GM23338 (cell line): ENCODE data around the gene SMG6.

ENCODE experiments used
- CREB1 ChIP-seq: fragments of 250-450 bp; sonication (Bioruptor Pico); IDR thresholded peaks from 2 replicates; pipeline ENCODE4 v1.5.0; 2020; ENCODE audit warnings: low read depth, mild to moderate bottlenecking, moderate library complexity
- ETS1 ChIP-seq: IDR thresholded peaks from 2 replicates; pipeline ENCODE4 v1.6.1; 2016; ENCODE audit warnings: antibody characterized with exemption
- EZH2 ChIP-seq: fragments of 200-600 bp; sonication (generic); IDR thresholded peaks from one replicate; pipeline ENCODE4 v1.8.0; 2017; ENCODE audit warnings: antibody characterized with exemption, mild to moderate bottlenecking, low read depth; ENCODE audit not compliant: unreplicated experiment
- EZH2phosphoT487 ChIP-seq: fragments of 200-600 bp; sonication (generic); IDR thresholded peaks from one replicate; pipeline ENCODE4 v1.8.1; 2018; ENCODE audit warnings: antibody characterized with exemption; ENCODE audit not compliant: unreplicated experiment
- JUNB ChIP-seq: IDR thresholded peaks from one replicate; pipeline ENCODE4 v1.6.1; 2016; ENCODE audit warnings: antibody characterized with exemption; ENCODE audit not compliant: unreplicated experiment
- POLR2AphosphoS5 ChIP-seq: IDR thresholded peaks from 2 replicates; pipeline ENCODE4 v1.6.1; 2016; ENCODE audit warnings: antibody characterized with exemption, low read depth
- REST ChIP-seq: IDR thresholded peaks from one replicate; pipeline ENCODE4 v1.6.1; 2018; ENCODE audit warnings: antibody characterized with exemption; ENCODE audit not compliant: unreplicated experiment
- ZNF114 ChIP-seq: fragments of 250-450 bp; sonication (Bioruptor Pico); IDR thresholded peaks from 2 replicates; pipeline ENCODE4 v1.5.0; 2020; ENCODE audit warnings: mild to moderate bottlenecking, moderate library complexity
- TF ChIP-seq, protein P1 (sequence below), 2 experiments: fragments of 200-600 bp in 1 of 2; sonication (generic) in 1 of 2; conservative IDR thresholded peaks; 2 replicates each; pipeline versions ENCODE4 v1.5.1 to v1.6.1; 2016 to 2017; ENCODE audit warnings: antibody characterized with exemption in 2 of 2, low read depth in 2 of 2, mild to moderate bottlenecking in 2 of 2, moderate library complexity in 1 of 2
- TF ChIP-seq, protein P2 (sequence below): fragments of 250-450 bp; sonication (Bioruptor Pico); IDR thresholded peaks from 2 replicates; pipeline ENCODE4 v1.5.0; 2020; ENCODE audit warnings: mild to moderate bottlenecking, moderate library complexity

- TF ChIP-seq, protein P1, sequence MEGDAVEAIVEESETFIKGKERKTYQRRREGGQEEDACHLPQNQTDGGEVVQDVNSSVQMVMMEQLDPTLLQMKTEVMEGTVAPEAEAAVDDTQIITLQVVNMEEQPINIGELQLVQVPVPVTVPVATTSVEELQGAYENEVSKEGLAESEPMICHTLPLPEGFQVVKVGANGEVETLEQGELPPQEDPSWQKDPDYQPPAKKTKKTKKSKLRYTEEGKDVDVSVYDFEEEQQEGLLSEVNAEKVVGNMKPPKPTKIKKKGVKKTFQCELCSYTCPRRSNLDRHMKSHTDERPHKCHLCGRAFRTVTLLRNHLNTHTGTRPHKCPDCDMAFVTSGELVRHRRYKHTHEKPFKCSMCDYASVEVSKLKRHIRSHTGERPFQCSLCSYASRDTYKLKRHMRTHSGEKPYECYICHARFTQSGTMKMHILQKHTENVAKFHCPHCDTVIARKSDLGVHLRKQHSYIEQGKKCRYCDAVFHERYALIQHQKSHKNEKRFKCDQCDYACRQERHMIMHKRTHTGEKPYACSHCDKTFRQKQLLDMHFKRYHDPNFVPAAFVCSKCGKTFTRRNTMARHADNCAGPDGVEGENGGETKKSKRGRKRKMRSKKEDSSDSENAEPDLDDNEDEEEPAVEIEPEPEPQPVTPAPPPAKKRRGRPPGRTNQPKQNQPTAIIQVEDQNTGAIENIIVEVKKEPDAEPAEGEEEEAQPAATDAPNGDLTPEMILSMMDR (conservative IDR thresholded peaks at IDR 0.05; ENCODE audit: low read depth in 2 of 2) = no peak
- TF ChIP-seq POLR2AphosphoS5 (no peak), JUNB (no peak), EZH2phosphoT487 (no peak), ETS1 (no peak), EZH2 (no peak), CREB1 (CRISPR knock-in tag) (no peak), REST (no peak), ZNF114 (CRISPR knock-in tag) (no peak)
- TF ChIP-seq, protein P2, sequence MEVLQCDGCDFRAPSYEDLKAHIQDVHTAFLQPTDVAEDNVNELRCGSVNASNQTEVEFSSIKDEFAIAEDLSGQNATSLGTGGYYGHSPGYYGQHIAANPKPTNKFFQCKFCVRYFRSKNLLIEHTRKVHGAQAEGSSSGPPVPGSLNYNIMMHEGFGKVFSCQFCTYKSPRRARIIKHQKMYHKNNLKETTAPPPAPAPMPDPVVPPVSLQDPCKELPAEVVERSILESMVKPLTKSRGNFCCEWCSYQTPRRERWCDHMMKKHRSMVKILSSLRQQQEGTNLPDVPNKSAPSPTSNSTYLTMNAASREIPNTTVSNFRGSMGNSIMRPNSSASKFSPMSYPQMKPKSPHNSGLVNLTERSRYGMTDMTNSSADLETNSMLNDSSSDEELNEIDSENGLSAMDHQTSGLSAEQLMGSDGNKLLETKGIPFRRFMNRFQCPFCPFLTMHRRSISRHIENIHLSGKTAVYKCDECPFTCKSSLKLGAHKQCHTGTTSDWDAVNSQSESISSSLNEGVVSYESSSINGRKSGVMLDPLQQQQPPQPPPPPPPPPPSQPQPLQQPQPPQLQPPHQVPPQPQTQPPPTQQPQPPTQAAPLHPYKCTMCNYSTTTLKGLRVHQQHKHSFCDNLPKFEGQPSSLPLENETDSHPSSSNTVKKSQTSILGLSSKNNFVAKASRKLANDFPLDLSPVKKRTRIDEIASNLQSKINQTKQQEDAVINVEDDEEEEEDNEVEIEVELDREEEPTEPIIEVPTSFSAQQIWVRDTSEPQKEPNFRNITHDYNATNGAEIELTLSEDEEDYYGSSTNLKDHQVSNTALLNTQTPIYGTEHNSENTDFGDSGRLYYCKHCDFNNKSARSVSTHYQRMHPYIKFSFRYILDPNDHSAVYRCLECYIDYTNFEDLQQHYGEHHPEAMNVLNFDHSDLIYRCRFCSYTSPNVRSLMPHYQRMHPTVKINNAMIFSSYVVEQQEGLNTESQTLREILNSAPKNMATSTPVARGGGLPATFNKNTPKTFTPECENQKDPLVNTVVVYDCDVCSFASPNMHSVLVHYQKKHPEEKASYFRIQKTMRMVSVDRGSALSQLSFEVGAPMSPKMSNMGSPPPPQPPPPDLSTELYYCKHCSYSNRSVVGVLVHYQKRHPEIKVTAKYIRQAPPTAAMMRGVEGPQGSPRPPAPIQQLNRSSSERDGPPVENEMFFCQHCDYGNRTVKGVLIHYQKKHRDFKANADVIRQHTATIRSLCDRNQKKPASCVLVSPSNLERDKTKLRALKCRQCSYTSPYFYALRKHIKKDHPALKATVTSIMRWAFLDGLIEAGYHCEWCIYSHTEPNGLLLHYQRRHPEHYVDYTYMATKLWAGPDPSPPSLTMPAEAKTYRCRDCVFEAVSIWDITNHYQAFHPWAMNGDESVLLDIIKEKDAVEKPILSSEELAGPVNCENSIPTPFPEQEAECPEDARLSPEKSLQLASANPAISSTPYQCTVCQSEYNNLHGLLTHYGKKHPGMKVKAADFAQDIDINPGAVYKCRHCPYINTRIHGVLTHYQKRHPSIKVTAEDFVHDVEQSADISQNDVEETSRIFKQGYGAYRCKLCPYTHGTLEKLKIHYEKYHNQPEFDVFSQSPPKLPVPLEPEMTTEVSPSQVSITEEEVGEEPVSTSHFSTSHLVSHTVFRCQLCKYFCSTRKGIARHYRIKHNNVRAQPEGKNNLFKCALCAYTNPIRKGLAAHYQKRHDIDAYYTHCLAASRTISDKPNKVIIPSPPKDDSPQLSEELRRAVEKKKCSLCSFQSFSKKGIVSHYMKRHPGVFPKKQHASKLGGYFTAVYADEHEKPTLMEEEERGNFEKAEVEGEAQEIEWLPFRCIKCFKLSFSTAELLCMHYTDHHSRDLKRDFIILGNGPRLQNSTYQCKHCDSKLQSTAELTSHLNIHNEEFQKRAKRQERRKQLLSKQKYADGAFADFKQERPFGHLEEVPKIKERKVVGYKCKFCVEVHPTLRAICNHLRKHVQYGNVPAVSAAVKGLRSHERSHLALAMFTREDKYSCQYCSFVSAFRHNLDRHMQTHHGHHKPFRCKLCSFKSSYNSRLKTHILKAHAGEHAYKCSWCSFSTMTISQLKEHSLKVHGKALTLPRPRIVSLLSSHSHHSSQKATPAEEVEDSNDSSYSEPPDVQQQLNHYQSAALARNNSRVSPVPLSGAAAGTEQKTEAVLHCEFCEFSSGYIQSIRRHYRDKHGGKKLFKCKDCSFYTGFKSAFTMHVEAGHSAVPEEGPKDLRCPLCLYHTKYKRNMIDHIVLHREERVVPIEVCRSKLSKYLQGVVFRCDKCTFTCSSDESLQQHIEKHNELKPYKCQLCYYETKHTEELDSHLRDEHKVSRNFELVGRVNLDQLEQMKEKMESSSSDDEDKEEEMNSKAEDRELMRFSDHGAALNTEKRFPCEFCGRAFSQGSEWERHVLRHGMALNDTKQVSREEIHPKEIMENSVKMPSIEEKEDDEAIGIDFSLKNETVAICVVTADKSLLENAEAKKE (CRISPR knock-in tag) = no peak
Measured at GRCh38 chr17:2089021-2089422, 214.6 kb downstream of the SMG6 start.
